ENCODE data around the gene GLP2R. TPM values are rescaled to one million over a fixed set of nuclear protein-coding genes. Genes with fewer than 3 reads are reported as not detected.

Gene GLP2R
- total RNA-seq, 1 donor from 2014 or later: not detected

DNA sequence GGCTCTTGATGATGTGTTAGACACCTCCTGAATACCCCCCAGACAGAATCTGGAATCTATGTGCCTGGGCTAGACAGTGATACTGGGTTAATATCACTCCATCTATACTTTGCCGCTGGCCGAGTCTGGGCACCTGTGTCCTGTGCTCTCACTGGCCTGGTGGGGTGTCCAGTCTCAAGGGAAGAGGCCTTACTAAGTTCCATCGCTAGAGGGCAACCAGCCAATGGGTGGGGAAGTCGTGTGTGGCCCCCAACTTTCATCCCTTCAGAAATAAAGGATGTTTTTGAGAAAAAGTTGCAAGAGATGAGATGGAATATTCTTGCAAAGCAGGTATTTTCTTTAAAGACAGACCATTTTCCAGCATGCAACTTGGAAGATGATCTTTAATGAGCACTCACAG lies 1.6 kb upstream of the GLP2R start:
- no peaks in the 10 kb centered on the region for H3K9me3 ChIP-seq
- no peaks in the 10 kb centered on the region for H3K4me1 ChIP-seq
- H3K36me3 ChIP-seq: no peaks in the 10 kb centered on the region
- intact Hi-C loops (cut with DNase I): no loop called here
- DNase-seq (ENCODE audit: low spot score in 2 of 2): no peak
- no peak overlapping the region for H3K27ac ChIP-seq
- TF ChIP-seq, protein P1, sequence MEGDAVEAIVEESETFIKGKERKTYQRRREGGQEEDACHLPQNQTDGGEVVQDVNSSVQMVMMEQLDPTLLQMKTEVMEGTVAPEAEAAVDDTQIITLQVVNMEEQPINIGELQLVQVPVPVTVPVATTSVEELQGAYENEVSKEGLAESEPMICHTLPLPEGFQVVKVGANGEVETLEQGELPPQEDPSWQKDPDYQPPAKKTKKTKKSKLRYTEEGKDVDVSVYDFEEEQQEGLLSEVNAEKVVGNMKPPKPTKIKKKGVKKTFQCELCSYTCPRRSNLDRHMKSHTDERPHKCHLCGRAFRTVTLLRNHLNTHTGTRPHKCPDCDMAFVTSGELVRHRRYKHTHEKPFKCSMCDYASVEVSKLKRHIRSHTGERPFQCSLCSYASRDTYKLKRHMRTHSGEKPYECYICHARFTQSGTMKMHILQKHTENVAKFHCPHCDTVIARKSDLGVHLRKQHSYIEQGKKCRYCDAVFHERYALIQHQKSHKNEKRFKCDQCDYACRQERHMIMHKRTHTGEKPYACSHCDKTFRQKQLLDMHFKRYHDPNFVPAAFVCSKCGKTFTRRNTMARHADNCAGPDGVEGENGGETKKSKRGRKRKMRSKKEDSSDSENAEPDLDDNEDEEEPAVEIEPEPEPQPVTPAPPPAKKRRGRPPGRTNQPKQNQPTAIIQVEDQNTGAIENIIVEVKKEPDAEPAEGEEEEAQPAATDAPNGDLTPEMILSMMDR (IDR thresholded peaks at IDR 0.05): no peak
- H3K27me3 ChIP-seq: no peaks in the 10 kb centered on the region
- no peak overlapping the region for H3K4me3 ChIP-seq

DNA sequence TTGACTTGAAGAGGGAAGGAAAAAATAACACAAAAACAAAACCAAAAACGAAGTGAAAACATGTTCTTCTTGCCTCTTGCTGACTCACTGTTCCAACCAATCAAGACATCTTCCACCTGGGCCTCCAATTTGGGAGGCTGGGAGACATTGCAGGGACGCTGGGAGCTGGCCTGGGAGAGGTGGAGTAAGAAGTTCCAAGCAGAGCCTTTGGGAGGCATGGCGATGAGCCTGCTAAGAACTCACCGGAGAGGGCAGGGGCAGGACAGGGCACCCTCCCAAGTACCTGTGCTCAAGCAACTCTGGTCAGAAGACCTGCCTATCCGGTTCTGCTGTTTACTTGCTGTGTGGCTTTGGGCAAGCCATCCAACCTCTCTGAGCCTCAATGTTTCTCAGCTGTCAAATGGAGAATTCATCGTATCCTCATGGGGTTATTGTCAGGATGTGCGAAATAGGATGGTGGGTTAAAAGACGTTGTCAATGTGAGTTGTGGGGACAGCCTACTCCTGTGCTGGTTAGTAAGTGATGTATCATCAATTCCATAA lies 856 bp upstream of the GLP2R start:
- Histone ChIP-seq H3K4me3 (no peak overlapping the region), H3K27ac (no peak overlapping the region), H3K4me1 (no peaks in the 10 kb centered on the region), H3K9me3 (no peaks in the 10 kb centered on the region), H3K36me3 (no peaks in the 10 kb centered on the region), H3K27me3 (no peaks in the 10 kb centered on the region)
- DNase-seq (ENCODE audit: low spot score in 2 of 2): no peak
- intact Hi-C loops (cut with DNase I): no loop called here
- TF ChIP-seq, protein P1 (IDR thresholded peaks at IDR 0.05): no peak

DNA sequence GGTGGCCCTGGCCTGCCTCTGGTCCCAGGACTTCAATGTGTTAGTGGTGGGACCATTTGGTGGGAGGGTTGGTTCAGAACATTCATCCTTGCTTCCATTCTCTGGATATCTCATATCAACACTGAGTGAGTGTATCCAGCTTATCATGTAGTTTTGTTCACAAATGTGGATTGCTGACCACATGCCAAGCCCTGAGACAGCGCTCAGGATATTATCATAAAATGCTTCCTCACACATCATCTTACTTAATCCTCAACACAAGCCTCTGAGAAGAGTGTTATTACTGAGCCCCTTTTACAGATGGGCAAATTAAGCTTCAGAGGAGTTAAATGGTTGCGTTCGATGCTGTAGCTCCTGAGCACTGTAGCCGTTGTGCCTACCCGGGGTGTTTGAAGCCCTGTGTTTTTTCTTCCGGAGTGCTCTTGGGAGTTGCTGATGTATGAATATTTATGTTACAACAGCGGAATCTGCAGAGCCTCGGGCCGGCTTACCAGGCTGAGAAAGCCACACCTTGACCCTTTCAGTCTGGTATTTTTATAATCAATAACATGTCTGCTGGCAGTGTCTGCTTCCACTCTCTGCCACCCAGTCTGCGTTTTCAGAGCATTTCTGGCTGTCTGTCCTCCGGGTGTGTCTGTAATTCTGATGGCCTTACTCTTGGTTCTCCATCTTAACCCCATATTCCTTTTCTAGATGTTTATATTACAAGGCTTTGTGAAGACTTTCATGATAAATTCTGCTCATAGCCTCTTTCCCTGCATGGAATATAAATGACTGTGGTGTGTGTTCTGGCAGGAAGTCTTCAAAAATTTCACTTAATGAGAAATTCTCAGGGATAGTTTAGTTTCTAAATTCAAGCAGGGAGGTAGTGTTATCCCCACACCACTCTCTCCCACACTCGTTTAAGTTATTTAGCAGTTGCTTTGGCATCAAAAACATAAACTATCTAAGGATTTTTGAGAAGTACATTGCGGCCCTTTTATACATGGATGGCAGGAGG lies 2.9 kb downstream of the GLP2R start:
- Histone ChIP-seq H3K4me1 (no peaks in the 10 kb centered on the region), H3K9me3 (no peaks in the 10 kb centered on the region), H3K36me3 (no peaks in the 10 kb centered on the region), H3K27me3 (no peaks in the 10 kb centered on the region), H3K27ac (no peak overlapping the region), H3K4me3 (no peak overlapping the region)
- TF ChIP-seq, protein P1 (IDR thresholded peaks at IDR 0.05): no peak
- DNase-seq (ENCODE audit: low spot score in 2 of 2): no peak
- intact Hi-C loops (cut with DNase I): no loop called here

DNA sequence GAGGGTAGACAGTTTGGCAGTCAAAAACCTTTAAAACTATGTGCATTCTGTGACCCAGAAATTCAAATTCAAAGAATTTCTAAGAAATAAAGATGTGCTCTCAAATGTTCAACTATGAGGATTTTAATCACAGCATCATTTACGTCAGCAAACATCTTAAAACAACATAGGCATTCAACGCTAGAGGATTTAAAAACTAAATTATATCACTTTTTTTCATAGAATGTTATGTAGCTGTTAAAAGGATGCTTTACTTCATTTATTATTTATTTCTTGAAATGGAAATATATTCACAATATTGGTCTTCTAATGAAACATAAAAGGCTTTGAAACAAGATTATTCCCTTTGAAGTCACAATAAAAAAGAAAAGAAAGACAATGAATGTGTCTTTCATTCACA lies 3.6 kb downstream of the GLP2R start:
- no peaks in the 10 kb centered on the region for H3K27me3 ChIP-seq
- no peaks in the 10 kb centered on the region for H3K4me1 ChIP-seq
- no peak overlapping the region for H3K4me3 ChIP-seq
- TF ChIP-seq, protein P1 (IDR thresholded peaks at IDR 0.05): no peak
- no peaks in the 10 kb centered on the region for H3K9me3 ChIP-seq
- H3K27ac ChIP-seq: no peak overlapping the region
- no peaks in the 10 kb centered on the region for H3K36me3 ChIP-seq
- no peak for DNase-seq (ENCODE audit: low spot score in 2 of 2)
- intact Hi-C loops (cut with DNase I): no loop called here

DNA sequence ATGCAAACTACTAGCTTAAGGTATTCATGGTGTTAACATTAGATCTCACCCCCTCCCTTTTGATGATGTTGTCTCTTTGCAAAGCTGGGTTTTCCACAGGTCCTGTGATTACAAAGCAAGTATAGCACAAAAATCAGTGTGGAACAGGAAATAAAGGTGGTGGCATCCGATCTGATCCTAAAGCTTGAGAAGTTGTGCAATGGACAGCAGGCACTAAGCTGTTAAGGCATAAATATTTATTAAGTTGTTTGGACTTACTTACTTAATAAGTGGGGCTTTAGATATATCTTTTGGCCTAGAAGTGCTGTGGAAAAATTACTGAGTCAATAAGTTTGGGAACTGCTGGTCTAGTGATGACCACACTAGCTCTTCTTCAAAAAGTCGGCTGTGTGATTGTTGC lies 5.0 kb downstream of the GLP2R start:
- H3K36me3 ChIP-seq: no peaks in the 10 kb centered on the region
- H3K27ac ChIP-seq: no peak overlapping the region
- H3K27me3 ChIP-seq: no peaks in the 10 kb centered on the region
- H3K4me3 ChIP-seq: no peak overlapping the region
- DNase-seq (ENCODE audit: low spot score in 2 of 2): no peak
- no peaks in the 10 kb centered on the region for H3K9me3 ChIP-seq
- intact Hi-C loops (cut with DNase I): no loop called here
- TF ChIP-seq, protein P1 (IDR thresholded peaks at IDR 0.05): no peak
- H3K4me1 ChIP-seq: no peaks in the 10 kb centered on the region
